Erythroblast (primary cell): ENCODE results near the gene VPS52.
"Not testable (repeated sequence)": the region's sequence is repeated elsewhere in the genome, so short reads cannot be mapped to it uniquely, and the experiment has no call there.

Experiments used
- DNase-seq, 2 experiments: peaks; one replicate each; lab custom pipeline; 2025; lab: John Stamatoyannopoulos, UW
- GATA1 ChIP-seq: IDR thresholded peaks from 2 replicates; pipeline ENCODE4 v1.6.1; 2011; ENCODE audit warnings: low read depth, mild to moderate bottlenecking, control low read depth, low read length, moderate library complexity
- POLR2A ChIP-seq: IDR thresholded peaks from 2 replicates; pipeline ENCODE4 v1.6.1; 2011; ENCODE audit warnings: mild to moderate bottlenecking, low read length

Gene VPS52

GRCh38 chr6:33271117-33271467, 584 bp downstream of the VPS52 start:
- TF ChIP-seq POLR2A (no peak), GATA1 (no peak)

GRCh38 chr6:33264015-33264414, 7.7 kb downstream of the VPS52 start:
- no peak for DNase-seq
- no peak for TF ChIP-seq GATA1
- no peak for TF ChIP-seq POLR2A

More at GRCh38 chr6:33271117-33271467, 584 bp downstream of the VPS52 start:
- DNase-seq, result no peak

GRCh38 chr6:33262490-33262889, 9.2 kb downstream of the VPS52 start:
- DNase-seq, result not testable (repeated sequence)

GRCh38 chr6:33259032-33259431, 12.6 kb downstream of the VPS52 start:
- TF ChIP-seq POLR2A, result no peak
- no peak for TF ChIP-seq GATA1
- DNase-seq, result no peak

- TF ChIP-seq GATA1 (no peak), POLR2A (no peak)
- no peak for DNase-seq
Observed at GRCh38 chr6:33254591-33254990, 17.1 kb downstream of the VPS52 start.

- DNase-seq, result no peak
- TF ChIP-seq POLR2A, result no peak
- no peak for TF ChIP-seq GATA1
Observed at GRCh38 chr6:33252759-33253158, 18.9 kb downstream of the VPS52 start.

- TF ChIP-seq POLR2A (no peak), GATA1 (no peak)
Observed at GRCh38 chr6:33251395-33252012, 20.2 kb downstream of the VPS52 start.

GRCh38 chr6:33250731-33251130, 20.9 kb downstream of the VPS52 start:
- no peak for DNase-seq
- TF ChIP-seq GATA1, result no peak
- TF ChIP-seq POLR2A, result no peak

More at GRCh38 chr6:33251395-33252012, 20.2 kb downstream of the VPS52 start:
- DNase-seq, result peak in 1 of 2 experiments; percentile 27

GRCh38 chr6:33249732-33250630, 21.7 kb downstream of the VPS52 start:
- TF ChIP-seq POLR2A (no peak), GATA1 (no peak)
- peak in 1 of 2 experiments; percentile 47 for DNase-seq

GRCh38 chr6:33248932-33249731, 22.5 kb downstream of the VPS52 start:
- DNase-seq, result peak; percentile 99
- TF ChIP-seq POLR2A (peak; percentile 86), GATA1 (no peak)

- TF ChIP-seq GATA1, result no peak
- no peak for TF ChIP-seq POLR2A
- DNase-seq, result no peak
Observed at GRCh38 chr6:33248643-33248931, 23.1 kb downstream of the VPS52 start.

GRCh38 chr6:33247977-33248642, 23.6 kb downstream of the VPS52 start:
- DNase-seq, result peak; percentile 86 to 93
- TF ChIP-seq GATA1 (no peak), POLR2A (no peak)

GRCh38 chr6:33243476-33243875, 28.2 kb downstream of the VPS52 start:
- DNase-seq, result no peak
- TF ChIP-seq GATA1, result no peak
- TF ChIP-seq POLR2A, result no peak
